HepG2 (cell line): ENCODE data around the gene CHMP1B. TPM values are rescaled to one million over a fixed set of nuclear protein-coding genes. Genes with fewer than 3 reads are reported as not detected.

Experiments
- BRF2 ChIP-seq: sonication (generic); formaldehyde crosslinking; IDR thresholded peaks from 2 replicates; pipeline ENCODE4 v1.8.1; 2022; ENCODE audit warnings: mild to moderate bottlenecking, missing genetic modification reagents
- ETV5 ChIP-seq: IDR thresholded peaks from 2 replicates; pipeline ENCODE4 v1.6.1; 2018; ENCODE audit warnings: missing biosample characterization, missing genetic modification reagents, inconsistent platforms, borderline replicate concordance
- GLMP ChIP-seq: sonication (generic); formaldehyde crosslinking; IDR thresholded peaks from 2 replicates; pipeline ENCODE4 v1.9.0; 2021; ENCODE audit warnings: missing genetic modification reagents, mild to moderate bottlenecking, borderline replicate concordance
- HDAC2 ChIP-seq: sonication (generic); formaldehyde crosslinking; IDR thresholded peaks from 2 replicates; pipeline ENCODE4 v1.4.0; 2020; ENCODE audit warnings: missing genetic modification reagents
- HIVEP1 ChIP-seq: sonication (generic); formaldehyde crosslinking; IDR thresholded peaks from 2 replicates; pipeline ENCODE4 v1.4.0; 2020; ENCODE audit warnings: mild to moderate bottlenecking, missing genetic modification reagents
- KLF16 ChIP-seq, 2 experiments: sonication (generic) in 1 of 2; formaldehyde crosslinking in 1 of 2; IDR thresholded peaks; 2 replicates each; pipeline versions ENCODE4 v1.6.1 to v1.8.0; 2016 to 2023; ENCODE audit warnings: missing genetic modification reagents in 2 of 2, missing compliant biosample characterization in 1 of 2
- LBX2 ChIP-seq: sonication (generic); formaldehyde crosslinking; IDR thresholded peaks from 2 replicates; pipeline ENCODE4 v1.5.0; 2020; ENCODE audit warnings: missing genetic modification reagents, mild to moderate bottlenecking, borderline replicate concordance
- MEIS2 ChIP-seq: sonication (generic); formaldehyde crosslinking; IDR thresholded peaks from 2 replicates; pipeline ENCODE4 v1.9.0; 2021; ENCODE audit warnings: mild to moderate bottlenecking, missing genetic modification reagents
- NFIB ChIP-seq: sonication (generic); formaldehyde crosslinking; IDR thresholded peaks from 2 replicates; pipeline ENCODE4 v1.9.0; 2021; ENCODE audit warnings: missing genetic modification reagents, mild to moderate bottlenecking, borderline replicate concordance
- NFIC ChIP-seq: IDR thresholded peaks from 2 replicates; pipeline ENCODE4 v1.6.1; 2012; ENCODE audit warnings: mild to moderate bottlenecking, low read length, inconsistent platforms
- PLRG1 ChIP-seq: fragments of 450-650 bp; conservative IDR thresholded peaks from 2 replicates; pipeline ENCODE4 v1.6.1; 2016
- RARG ChIP-seq: sonication (generic); formaldehyde crosslinking; IDR thresholded peaks from 2 replicates; pipeline ENCODE4 v1.4.0; 2020; ENCODE audit warnings: low read depth, mild to moderate bottlenecking, missing genetic modification reagents
- SOX5 ChIP-seq: IDR thresholded peaks from 2 replicates; pipeline ENCODE4 v1.6.1; 2016; ENCODE audit warnings: borderline replicate concordance
- SOX6 ChIP-seq, 2 experiments: fragments of 450-650 bp in 1 of 2; sonication (generic) in 1 of 2; formaldehyde crosslinking in 1 of 2; IDR thresholded peaks; 2 replicates each; pipeline versions ENCODE4 v1.4.0 to v1.6.1; 2017 to 2020; ENCODE audit warnings: antibody characterized with exemption in 1 of 2, mild to moderate bottlenecking in 1 of 2, missing genetic modification reagents in 1 of 2
- TCF12 ChIP-seq, 2 experiments: fragments of 450-650 bp in 1 of 2; sonication (generic) in 1 of 2; formaldehyde crosslinking in 1 of 2; IDR thresholded peaks; 2 replicates each; pipeline versions ENCODE4 v1.6.1 to v1.8.0; 2017 to 2022; ENCODE audit warnings: antibody characterized with exemption in 1 of 2, mild to moderate bottlenecking in 1 of 2, missing genetic modification reagents in 1 of 2, moderate library complexity in 1 of 2
- TMF1 ChIP-seq: sonication (generic); formaldehyde crosslinking; IDR thresholded peaks from 2 replicates; pipeline ENCODE4 v1.8.1; 2022; ENCODE audit warnings: low read depth, missing genetic modification reagents
- TRIM24 ChIP-seq: sonication (generic); formaldehyde crosslinking; IDR thresholded peaks from 2 replicates; pipeline ENCODE4 v1.8.0; 2022; ENCODE audit warnings: mild to moderate bottlenecking, missing genetic modification reagents
- ZFP37 ChIP-seq: sonication (generic); formaldehyde crosslinking; IDR thresholded peaks from 2 replicates; pipeline ENCODE4 v1.4.0; 2020; ENCODE audit warnings: missing genetic modification reagents, borderline replicate concordance
- ZKSCAN8 ChIP-seq: IDR thresholded peaks from 2 replicates; pipeline ENCODE4 v1.6.1; 2016; ENCODE audit warnings: borderline replicate concordance, missing genetic modification reagents, missing compliant biosample characterization
- ZNF24 ChIP-seq: fragments of 450-650 bp; IDR thresholded peaks from 2 replicates; pipeline ENCODE4 v1.6.1; 2017; ENCODE audit warnings: antibody characterized with exemption, mild to moderate bottlenecking
- ZNF292 ChIP-seq: sonication (generic); formaldehyde crosslinking; IDR thresholded peaks from 2 replicates; pipeline ENCODE4 v1.8.1; 2022; ENCODE audit warnings: mild to moderate bottlenecking, low read depth, missing genetic modification reagents, borderline replicate concordance
- ZNF503 ChIP-seq: sonication (generic); formaldehyde crosslinking; IDR thresholded peaks from 2 replicates; pipeline ENCODE4 v1.4.0; 2020; ENCODE audit warnings: missing genetic modification reagents
- ZNF550 ChIP-seq: sonication (generic); formaldehyde crosslinking; IDR thresholded peaks from 2 replicates; pipeline ENCODE4 v1.4.0; 2020; ENCODE audit warnings: mild to moderate bottlenecking, missing genetic modification reagents, borderline replicate concordance
- ZNF562 ChIP-seq: sonication (generic); formaldehyde crosslinking; IDR thresholded peaks from 2 replicates; pipeline ENCODE4 v1.8.0; 2022; ENCODE audit warnings: missing genetic modification reagents, borderline replicate concordance
- ZNF614 ChIP-seq: IDR thresholded peaks from 2 replicates; pipeline ENCODE4 v1.6.1; 2018; ENCODE audit warnings: missing biosample characterization, missing genetic modification reagents, inconsistent platforms, borderline replicate concordance
- ZNF775 ChIP-seq: sonication (generic); formaldehyde crosslinking; IDR thresholded peaks from 2 replicates; pipeline ENCODE4 v1.4.0; 2020; ENCODE audit warnings: missing genetic modification reagents, mild to moderate bottlenecking, moderate library complexity, borderline replicate concordance
- polyA plus RNA-seq, 8 experiments: library from polyadenylated mRNA; depleted of rRNA in 3 of 8; stranded (reverse) in 7 of 8; unstranded in 1 of 8; fragments of >200 nt; fragmentation: Illumina TruSeq in 4 of 8; extraction: Trizol in 4 of 8; gene quantifications; 2 replicates each; pipeline versions ENCODE4 v1.2.1 to v1.2.3, GENCODE V29; 2011 to 2016; ENCODE audit warnings: low read depth in 4 of 8, missing spikeins in 1 of 8, mixed read lengths in 1 of 8; ENCODE audit not compliant: insufficient read depth in 1 of 8
- total RNA-seq, 5 experiments: library from RNA; depleted of rRNA; stranded (reverse); fragments of >200 nt; fragmentation: Illumina TruSeq; extraction: Trizol; gene quantifications; 2 replicates each; pipeline ENCODE4 v1.2.3, GENCODE V29; 2016; ENCODE audit warnings: low read depth in 1 of 5

The CHMP1B gene
- total and polyA plus RNA-seq, 2 of the 13 experiments (the other 11 are each of a cell fraction or from before 2014, with no cell fraction given): 18.8 to 20.2 TPM

GRCh38 chr18:11857177-11857887, 6.1 kb downstream of the CHMP1B start (continued):
- no peak for TF ChIP-seq RARG (CRISPR knock-in tag)
- TF ChIP-seq BRF2: no peak
- no peak for TF ChIP-seq TMF1 (CRISPR knock-in tag)
- no peak for TF ChIP-seq NFIB (CRISPR knock-in tag)
- peak; percentile 71; the same call in 1 of the 2 replicates for TF ChIP-seq ZNF292
- TF ChIP-seq SOX5 (CRISPR knock-in tag): peak; percentile 50; the same call in 1 of the 2 replicates
- TF ChIP-seq ETV5 (CRISPR knock-in tag): peak; percentile 50; the same call in 1 of the 2 replicates
- TF ChIP-seq ZFP37: peak; percentile 76; the same call in 1 of the 2 replicates
- TF ChIP-seq LBX2 (CRISPR knock-in tag): no peak
- no peak for TF ChIP-seq ZNF775
- TF ChIP-seq HDAC2 (CRISPR knock-in tag): peak; percentile 43; the same call in 1 of the 2 replicates
- no peak for TF ChIP-seq TCF12 (IDR thresholded peaks at IDR 0.05)
- no peak for TF ChIP-seq TCF12 (CRISPR knock-in tag; IDR thresholded peaks at IDR 0.05)
- no peak for TF ChIP-seq ZNF24
- peak; percentile 75; the same call in 1 of the 2 replicates for TF ChIP-seq ZNF503 (CRISPR knock-in tag)
- TF ChIP-seq NFIC: no peak
- TF ChIP-seq GLMP (CRISPR knock-in tag): no peak
- no peak for TF ChIP-seq HIVEP1
- TF ChIP-seq ZNF550 (CRISPR knock-in tag): no peak
- no peak for TF ChIP-seq MEIS2 (CRISPR knock-in tag)
- peak in 1 of 2 experiments; percentile 69; a peak in 1 of 4 replicates for TF ChIP-seq KLF16 (CRISPR knock-in tag; IDR thresholded peaks at IDR 0.05)
- 0 out of 2 replicates have a peak, but pooled peaks have one; percentile 48 for TF ChIP-seq ZNF614 (CRISPR knock-in tag)
- no peak for TF ChIP-seq SOX6 (IDR thresholded peaks at IDR 0.05)
- TF ChIP-seq SOX6 (CRISPR knock-in tag; IDR thresholded peaks at IDR 0.05): peak; percentile 56; the same call in 1 of the 2 replicates
- no peak for TF ChIP-seq ZNF562
- TF ChIP-seq ZKSCAN8 (CRISPR knock-in tag): peak; percentile 53; the same call in 1 of the 2 replicates
- TF ChIP-seq TRIM24 (CRISPR knock-in tag): no peak
- no peak for TF ChIP-seq PLRG1
